Lower leg skin (tissue), 4 donors: ENCODE measurements around the gene CLIC1. TPM values are rescaled to one million over a fixed set of nuclear protein-coding genes. Genes with fewer than 3 reads are reported as not detected.

Source experiments
- DNase-seq, 2 donors: peaks; one replicate each; pipeline ENCODE4 v3.0.0-alpha.2; 2019; ENCODE audit warnings: low spot score in 2 of 2
- H3K4me3 ChIP-seq: fragments of 200-600 bp; sonication (generic); 2 replicates; pipeline ENCODE4 v1.5.1; 2017; ENCODE audit warnings: mild to moderate bottlenecking, low read depth; ENCODE audit not compliant: poor library complexity, severe bottlenecking
- POLR2A ChIP-seq, 2 donors: fragments of 450-650 bp; IDR thresholded peaks; one replicate each; pipeline ENCODE4 v1.6.1; 2016 to 2017; ENCODE audit warnings: antibody characterized with exemption in 2 of 2, mild to moderate bottlenecking in 1 of 2, moderate library complexity in 1 of 2
- WGBS, 2 donors: methylation state at CpG; one replicate each; pipeline ENCODE4 v1.1.5; 2018; 5-methylcytosine and 5-hydroxymethylcytosine counted together
- intact Hi-C: fragments of 100-400 bp; cut with DNase I; formaldehyde crosslinking; loops from one replicate; pipeline ENCODE4 v1.15.0; 2023; ENCODE audit warnings: low total_unique reads
- total RNA-seq, 4 donors: library from RNA; depleted of rRNA; stranded (reverse); fragments of >200 nt; gene quantifications; one replicate each; pipeline ENCODE4 v1.1.0, GENCODE V29; 2016
- TF ChIP-seq, protein P1 (sequence below), 3 donors: fragments of 450-650 bp; IDR thresholded peaks; one replicate each; pipeline ENCODE4 v1.5.1; 2016; ENCODE audit warnings: antibody characterized with exemption in 3 of 3, mild to moderate bottlenecking in 3 of 3, moderate library complexity in 2 of 3

The CLIC1 gene
- total RNA-seq, 4 donors from 2014 or later, result 293 to 430 (median 393) TPM

- DNase-seq, result no peak
- intact Hi-C loops, result no loop called here
- no peak overlapping the region for H3K4me3 ChIP-seq
- TF ChIP-seq, protein P1, sequence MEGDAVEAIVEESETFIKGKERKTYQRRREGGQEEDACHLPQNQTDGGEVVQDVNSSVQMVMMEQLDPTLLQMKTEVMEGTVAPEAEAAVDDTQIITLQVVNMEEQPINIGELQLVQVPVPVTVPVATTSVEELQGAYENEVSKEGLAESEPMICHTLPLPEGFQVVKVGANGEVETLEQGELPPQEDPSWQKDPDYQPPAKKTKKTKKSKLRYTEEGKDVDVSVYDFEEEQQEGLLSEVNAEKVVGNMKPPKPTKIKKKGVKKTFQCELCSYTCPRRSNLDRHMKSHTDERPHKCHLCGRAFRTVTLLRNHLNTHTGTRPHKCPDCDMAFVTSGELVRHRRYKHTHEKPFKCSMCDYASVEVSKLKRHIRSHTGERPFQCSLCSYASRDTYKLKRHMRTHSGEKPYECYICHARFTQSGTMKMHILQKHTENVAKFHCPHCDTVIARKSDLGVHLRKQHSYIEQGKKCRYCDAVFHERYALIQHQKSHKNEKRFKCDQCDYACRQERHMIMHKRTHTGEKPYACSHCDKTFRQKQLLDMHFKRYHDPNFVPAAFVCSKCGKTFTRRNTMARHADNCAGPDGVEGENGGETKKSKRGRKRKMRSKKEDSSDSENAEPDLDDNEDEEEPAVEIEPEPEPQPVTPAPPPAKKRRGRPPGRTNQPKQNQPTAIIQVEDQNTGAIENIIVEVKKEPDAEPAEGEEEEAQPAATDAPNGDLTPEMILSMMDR (IDR thresholded peaks at IDR 0.05), result no peak
- TF ChIP-seq POLR2A (IDR thresholded peaks at IDR 0.05), result no peak
- 89% methylated on average over 2 of the region's 2 CpGs for WGBS, 2 donors
Observed at GRCh38 chr6:31770860-31771259, 34.5 kb upstream of the CLIC1 start.

DNA sequence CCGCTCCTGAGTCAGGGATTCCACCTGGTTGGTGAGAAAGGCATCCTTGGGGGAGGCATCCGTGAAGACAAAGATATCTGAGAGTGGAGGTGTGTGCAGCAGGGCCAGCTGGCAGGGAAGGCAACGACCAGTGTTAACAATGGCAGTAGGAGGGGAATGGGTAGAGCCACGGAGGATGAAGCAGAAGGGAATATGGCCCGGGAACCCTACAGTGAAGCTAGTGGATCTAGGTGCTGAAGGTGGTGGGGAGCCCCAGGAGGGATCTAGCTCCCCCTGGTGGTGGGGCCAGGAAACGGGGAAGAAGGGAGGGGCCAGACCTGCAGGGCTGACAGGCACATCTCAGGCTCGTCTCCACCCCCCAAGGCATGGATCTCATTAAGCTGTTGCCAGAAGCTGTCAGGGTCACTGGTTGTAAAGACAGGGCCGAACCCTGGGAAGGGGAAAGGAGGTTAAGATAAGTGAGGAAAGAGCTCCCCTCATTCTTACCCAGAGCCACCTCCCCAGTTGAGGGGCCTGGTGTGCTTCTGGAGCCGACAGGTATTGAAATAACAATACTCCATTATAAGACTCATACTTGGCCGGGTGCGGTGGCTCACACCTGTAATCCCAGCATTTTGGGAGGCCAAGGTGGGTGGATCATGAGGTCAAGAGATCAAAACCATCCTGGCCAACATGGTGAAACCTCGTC is 33.5 kb upstream of the CLIC1 start:
- DNase-seq, result peak; percentile 45 to 93
- TF ChIP-seq, protein P1 (IDR thresholded peaks at IDR 0.05), result peak in 1 of 3 donors; percentile 32
- TF ChIP-seq POLR2A (IDR thresholded peaks at IDR 0.05), result no peak
- intact Hi-C loops, result loop anchor here (5.0 kb wide), 2 partner anchors 83 to 1452 kb away; no protein-coding TSS in a partner anchor
- 56 to 57% methylated on average over 12 of the region's 12 CpGs for WGBS, 2 donors
- no peak overlapping the region for H3K4me3 ChIP-seq

DNA sequence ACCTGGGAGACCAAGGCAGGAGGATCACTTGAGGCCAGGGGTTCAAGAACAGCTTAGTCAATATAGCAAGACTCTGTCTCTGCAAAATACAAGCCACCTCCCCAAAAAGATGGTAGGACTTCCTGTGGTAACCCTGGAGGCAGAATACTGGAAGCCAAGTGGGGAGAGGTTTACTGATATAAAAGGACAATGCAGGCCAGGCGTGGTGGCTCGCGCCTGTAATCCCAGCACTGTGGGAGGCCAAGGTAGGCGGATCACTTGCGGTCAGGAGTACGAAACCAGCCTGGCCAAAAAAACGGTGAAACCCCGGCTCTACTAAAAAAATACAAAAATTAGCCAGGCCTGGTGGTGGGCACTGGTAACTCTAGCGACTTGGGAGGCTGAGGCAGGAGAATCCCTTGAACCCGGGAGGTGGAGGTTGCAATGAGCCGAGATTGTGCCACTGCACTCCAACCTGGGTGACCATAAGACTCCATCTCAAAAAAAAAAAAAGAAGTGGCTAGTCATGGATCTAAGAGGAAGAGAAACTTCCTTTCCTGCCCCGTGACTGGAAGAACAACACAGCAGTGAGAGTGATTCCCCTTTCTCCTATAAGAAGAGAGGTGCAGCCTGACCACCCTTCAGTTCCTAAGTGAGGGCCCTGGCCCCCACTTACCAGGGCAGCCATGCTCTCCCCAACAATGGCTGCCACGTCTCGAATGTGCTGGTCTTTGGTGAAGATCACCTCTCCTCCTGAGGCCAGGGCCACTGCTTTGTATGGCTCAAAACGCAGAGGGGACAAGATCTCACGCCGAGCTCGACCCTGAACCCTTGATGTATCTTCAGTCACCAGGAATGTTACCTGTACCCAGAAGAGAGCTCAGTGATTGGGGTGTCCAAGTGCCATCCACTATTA is 32.3 kb upstream of the CLIC1 start:
- H3K4me3 ChIP-seq, result no peak overlapping the region
- intact Hi-C loops, result loop anchor here (5.0 kb wide), 2 partner anchors 81 to 1454 kb away; no protein-coding TSS in a partner anchor
- DNase-seq, result no peak
- TF ChIP-seq POLR2A (IDR thresholded peaks at IDR 0.05), result no peak
- TF ChIP-seq, protein P1 (IDR thresholded peaks at IDR 0.05), result no peak
- WGBS, 2 donors, result 89 to 91% methylated on average over 18 of the region's 18 CpGs

DNA sequence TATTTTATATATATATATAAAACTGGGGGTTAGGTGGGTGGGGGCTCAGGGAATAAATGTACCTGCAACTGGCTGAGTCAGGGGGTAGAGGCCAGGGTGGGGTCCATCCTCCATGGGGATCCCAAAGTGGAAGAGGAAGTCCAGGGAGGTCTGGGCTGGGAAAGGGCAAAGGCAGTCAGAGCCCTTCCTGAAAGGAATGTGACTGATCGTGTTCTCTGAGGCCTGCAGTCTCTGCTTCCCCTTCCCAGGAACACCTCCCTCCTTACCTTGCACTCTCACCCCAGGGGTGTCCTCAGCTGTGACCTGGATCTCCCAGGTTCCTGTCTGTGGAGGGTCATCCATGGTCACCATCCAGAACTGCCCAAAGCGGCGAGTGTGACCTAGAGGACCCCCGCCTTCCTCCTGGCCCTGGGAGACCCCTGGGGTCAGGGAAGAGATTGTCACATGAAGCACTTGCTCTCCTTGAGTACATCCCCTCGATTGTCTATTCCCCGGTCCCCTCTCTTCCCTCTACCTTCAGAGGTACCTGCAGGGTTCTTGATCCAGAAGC is 30.8 kb upstream of the CLIC1 start:
- TF ChIP-seq POLR2A (IDR thresholded peaks at IDR 0.05), result no peak
- TF ChIP-seq, protein P1 (IDR thresholded peaks at IDR 0.05), result no peak
- no peak overlapping the region for H3K4me3 ChIP-seq
- DNase-seq, result no peak
- 77 to 85% methylated on average over 6 of the region's 6 CpGs for WGBS, 2 donors
- intact Hi-C loops, result loop anchor here (5.0 kb wide), 2 partner anchors 80 to 1455 kb away; no protein-coding TSS in a partner anchor

DNA sequence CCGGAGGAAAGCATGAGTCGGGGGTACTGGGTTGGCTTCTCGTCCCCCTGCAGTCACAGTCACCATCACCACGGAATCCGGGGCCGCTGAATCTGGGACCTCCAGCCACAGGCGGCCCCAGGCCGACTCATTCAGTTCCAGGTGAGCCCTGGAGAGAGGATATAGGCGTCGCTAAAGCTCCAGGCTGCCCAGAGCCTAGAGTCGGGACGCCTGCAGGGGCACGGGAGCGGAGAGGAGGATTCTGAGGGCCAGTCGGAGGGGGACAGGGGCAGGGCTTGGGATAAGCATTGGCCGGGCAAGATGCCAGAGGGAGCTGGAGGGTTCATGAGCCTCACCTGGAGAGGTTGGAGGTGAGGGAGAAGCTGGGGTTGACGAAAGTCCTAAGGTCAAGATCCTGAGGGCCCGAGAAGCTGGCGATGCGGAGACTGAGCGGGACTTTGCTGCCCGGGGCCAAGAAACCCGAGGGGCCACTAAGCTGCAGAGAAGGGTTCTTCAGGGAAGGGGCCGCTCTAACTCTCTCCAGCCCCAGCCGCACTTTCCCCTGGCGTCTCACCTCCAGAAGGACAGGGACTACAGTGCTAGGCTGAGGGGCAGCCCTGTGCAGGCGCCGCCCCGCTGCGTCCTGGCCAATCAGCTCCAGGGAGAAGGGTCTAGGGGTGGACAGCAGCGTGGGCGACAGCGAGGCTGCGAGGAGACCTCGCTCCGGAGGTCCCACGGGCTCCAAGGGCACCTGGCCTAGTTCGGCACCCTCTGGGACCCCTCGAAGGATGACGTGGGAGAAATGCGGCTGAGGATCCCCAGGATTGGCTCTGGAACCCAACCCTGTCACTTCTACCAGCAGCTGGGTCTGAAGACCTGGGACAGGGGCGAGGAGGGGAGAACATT is 29.8 kb upstream of the CLIC1 start:
- intact Hi-C loops, result loop anchor here (5.0 kb wide), 2 partner anchors 79 to 1456 kb away; no protein-coding TSS in a partner anchor
- no peak for DNase-seq
- no peak overlapping the region for H3K4me3 ChIP-seq
- TF ChIP-seq POLR2A (IDR thresholded peaks at IDR 0.05), result no peak
- TF ChIP-seq, protein P1 (IDR thresholded peaks at IDR 0.05), result no peak
- 64 to 68% methylated on average over 39 to 42 of the region's 42 CpGs for WGBS, 2 donors
